Mesothelial cell of epicardium (in vitro differentiated cells): Measurements from ENCODE around the gene JPH3. TPM values are rescaled to one million over a fixed set of nuclear protein-coding genes. Genes with fewer than 3 reads are reported as not detected.

ENCODE experiments used
- DNase-seq, 2 experiments: peaks; one replicate each; pipeline ENCODE4 v3.0.0; 2021; ENCODE audit warnings: low spot score in 2 of 2; ENCODE audit not compliant: unreplicated experiment in 2 of 2
- H3K27ac Mint-ChIP-seq: 2 replicates; pipeline ENCODE4 v1.8.0; 2021; ENCODE audit warnings: mixed read lengths
- H3K27me3 Mint-ChIP-seq: 2 replicates; pipeline ENCODE4 v1.8.0; 2021; ENCODE audit warnings: low read depth, mixed read lengths
- H3K36me3 Mint-ChIP-seq: 2 replicates; pipeline ENCODE4 v1.8.0; 2021; ENCODE audit warnings: mixed read lengths
- H3K4me1 Mint-ChIP-seq: 2 replicates; pipeline ENCODE4 v1.8.0; 2021; ENCODE audit warnings: mixed read lengths
- H3K4me3 Mint-ChIP-seq: 2 replicates; pipeline ENCODE4 v1.8.0; 2021; ENCODE audit warnings: mild to moderate bottlenecking, moderate library complexity, mixed read lengths
- H3K9me3 Mint-ChIP-seq: 2 replicates; pipeline ENCODE4 v1.8.0; 2021; ENCODE audit warnings: mixed read lengths
- CTCF ChIP-seq: fragments of 200-600 bp; sonication (generic); IDR thresholded peaks from one replicate; pipeline ENCODE4 v1.5.0; 2021; ENCODE audit warnings: antibody characterized with exemption; ENCODE audit not compliant: unreplicated experiment
- total RNA-seq: library from RNA; stranded (reverse); gene quantifications from 3 replicates; pipeline ENCODE4 v1.2.1, GENCODE V29; 2021

Gene JPH3
- total RNA-seq, 1 donor from 2014 or later = 16.8 TPM

- DNase-seq = no peak
- H3K27me3 Mint-ChIP-seq = no peaks in the 10 kb centered on the region
- H3K4me1 Mint-ChIP-seq = no peaks in the 10 kb centered on the region
- TF ChIP-seq CTCF = no peak
- H3K27ac Mint-ChIP-seq = no peak overlapping the region
- H3K4me3 Mint-ChIP-seq = no peak overlapping the region
- no peaks in the 10 kb centered on the region for H3K9me3 Mint-ChIP-seq
- H3K36me3 Mint-ChIP-seq = no peaks in the 10 kb centered on the region
These were observed 43.6 kb upstream of the JPH3 start for GRCh38 chr16:87558682-87559081.

GRCh38 chr16:87559945-87560344, 42.4 kb upstream of the JPH3 start:
- Mint-ChIP-seq H3K4me3 (no peak overlapping the region), H3K27ac (no peak overlapping the region), H3K9me3 (no peaks in the 10 kb centered on the region), H3K4me1 (no peaks in the 10 kb centered on the region), H3K36me3 (no peaks in the 10 kb centered on the region), H3K27me3 (no peaks in the 10 kb centered on the region)
- TF ChIP-seq CTCF = no peak
- DNase-seq = no peak

GRCh38 chr16:87560428-87561199, 41.7 kb upstream of the JPH3 start:
- no peaks in the 10 kb centered on the region for H3K27me3 Mint-ChIP-seq
- DNase-seq = no peak
- no peak for TF ChIP-seq CTCF
- H3K4me1 Mint-ChIP-seq = no peaks in the 10 kb centered on the region
- no peak overlapping the region for H3K4me3 Mint-ChIP-seq
- H3K36me3 Mint-ChIP-seq = no peaks in the 10 kb centered on the region
- H3K27ac Mint-ChIP-seq = no peak overlapping the region
- no peaks in the 10 kb centered on the region for H3K9me3 Mint-ChIP-seq

- TF ChIP-seq CTCF = no peak
- Mint-ChIP-seq H3K27me3 (no peaks in the 10 kb centered on the region), H3K4me1 (no peaks in the 10 kb centered on the region), H3K36me3 (no peaks in the 10 kb centered on the region), H3K4me3 (no peak overlapping the region), H3K9me3 (no peaks in the 10 kb centered on the region), H3K27ac (no peak overlapping the region)
- no peak for DNase-seq
These were observed 40.9 kb upstream of the JPH3 start for GRCh38 chr16:87561200-87562105.

- no peaks in the 10 kb centered on the region for H3K9me3 Mint-ChIP-seq
- no peak overlapping the region for H3K27ac Mint-ChIP-seq
- no peaks in the 10 kb centered on the region for H3K4me1 Mint-ChIP-seq
- H3K36me3 Mint-ChIP-seq = no peaks in the 10 kb centered on the region
- no peak overlapping the region for H3K4me3 Mint-ChIP-seq
- DNase-seq = no peak
- no peaks in the 10 kb centered on the region for H3K27me3 Mint-ChIP-seq
- no peak for TF ChIP-seq CTCF
These were observed 40.1 kb upstream of the JPH3 start for GRCh38 chr16:87562201-87562600.
